HG02763 (cell line): ENCODE results near the gene SPATA31D1.

Experiments
- ATAC-seq: cut with Tn5 transposase; IDR thresholded peaks from one replicate; pipeline ENCODE4 v1.9.1; 2021; ENCODE audit warnings: mild to moderate bottlenecking, moderate library complexity; ENCODE audit not compliant: unreplicated experiment

SPATA31D1 gene

DNA sequence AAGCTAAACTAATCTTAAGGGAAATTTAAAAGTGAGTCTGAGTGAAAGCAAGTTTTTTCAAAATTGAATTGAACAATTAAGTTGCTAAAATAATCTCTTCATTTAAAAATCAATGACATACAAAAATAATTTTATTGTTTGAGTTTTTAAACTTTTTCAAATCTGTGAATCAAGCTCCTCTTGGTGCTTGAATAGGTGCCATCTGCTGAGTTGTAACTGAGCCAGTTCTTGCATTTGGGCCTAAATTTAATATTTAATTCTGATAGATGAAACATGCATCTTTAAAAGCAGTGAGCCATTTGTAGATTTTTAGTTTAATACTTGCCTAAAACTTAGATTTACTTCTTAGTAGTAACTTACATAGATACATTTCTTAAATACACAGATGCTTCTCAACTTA is 31.8 kb downstream of the SPATA31D1 start:
- ATAC-seq: no peak

GRCh38 chr9:82021198-82021597 is 32.6 kb downstream of the SPATA31D1 start:
- ATAC-seq: no peak

- ATAC-seq: no peak
Measured at GRCh38 chr9:82022121-82022520, 33.5 kb downstream of the SPATA31D1 start.

- ATAC-seq: no peak
Measured at GRCh38 chr9:82024908-82025307, 36.3 kb downstream of the SPATA31D1 start.

GRCh38 chr9:82031538-82032280 is 43.1 kb downstream of the SPATA31D1 start:
- no peak for ATAC-seq

DNA sequence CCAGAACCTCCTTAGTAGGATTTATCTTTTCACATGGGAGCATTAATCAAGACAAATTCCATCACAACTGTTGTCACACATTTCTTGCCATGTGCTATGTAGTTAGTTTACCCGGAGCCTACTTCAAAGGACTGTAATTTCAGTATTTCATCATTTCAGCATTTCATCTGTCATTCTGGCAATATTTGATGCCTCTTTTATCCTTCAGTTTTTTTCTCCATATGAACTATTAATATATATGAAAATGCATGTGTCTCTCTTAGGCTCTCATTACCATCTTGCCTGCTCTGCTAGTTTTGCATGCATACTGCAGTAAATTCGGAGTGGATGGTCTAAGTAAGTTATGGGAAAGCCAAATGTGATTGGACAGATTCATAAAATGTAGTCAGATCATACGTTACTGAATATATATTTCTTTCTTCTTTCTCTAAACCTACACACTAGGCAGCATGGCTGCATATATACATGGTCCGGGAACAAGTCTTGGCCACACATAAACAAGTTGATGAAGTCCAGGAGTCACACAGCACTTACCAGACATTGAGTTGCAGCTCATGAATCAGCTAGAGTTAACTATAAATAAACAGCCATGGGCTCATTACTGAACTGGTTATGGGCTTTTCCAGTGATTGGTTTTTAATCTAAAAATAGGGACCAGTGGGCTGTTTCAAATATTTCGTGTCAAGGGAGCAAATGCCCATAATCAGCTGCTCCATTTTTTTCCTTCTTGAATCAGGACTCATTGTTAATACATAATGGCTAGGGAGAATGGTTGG is 46.6 kb downstream of the SPATA31D1 start:
- no peak for ATAC-seq

DNA sequence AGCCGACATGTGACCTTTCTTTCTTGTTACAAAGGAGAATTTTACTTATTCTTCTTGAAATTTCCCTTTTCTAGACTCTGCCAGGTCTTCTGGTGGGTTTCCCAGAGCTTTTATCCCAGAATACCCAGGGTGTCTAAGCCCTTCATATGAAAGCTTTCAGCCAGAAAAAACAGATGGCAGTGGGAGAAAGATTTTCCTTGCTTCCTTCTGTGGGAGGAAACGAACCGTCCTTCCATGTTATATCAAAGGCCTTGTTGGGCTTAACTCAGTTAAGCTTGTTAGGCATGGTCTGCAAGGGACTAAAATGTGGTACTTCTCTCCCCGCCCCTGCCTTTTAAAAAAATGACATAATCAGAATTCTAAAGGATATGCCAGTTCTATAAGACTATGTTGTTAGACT is 47.5 kb downstream of the SPATA31D1 start:
- no peak for ATAC-seq

DNA sequence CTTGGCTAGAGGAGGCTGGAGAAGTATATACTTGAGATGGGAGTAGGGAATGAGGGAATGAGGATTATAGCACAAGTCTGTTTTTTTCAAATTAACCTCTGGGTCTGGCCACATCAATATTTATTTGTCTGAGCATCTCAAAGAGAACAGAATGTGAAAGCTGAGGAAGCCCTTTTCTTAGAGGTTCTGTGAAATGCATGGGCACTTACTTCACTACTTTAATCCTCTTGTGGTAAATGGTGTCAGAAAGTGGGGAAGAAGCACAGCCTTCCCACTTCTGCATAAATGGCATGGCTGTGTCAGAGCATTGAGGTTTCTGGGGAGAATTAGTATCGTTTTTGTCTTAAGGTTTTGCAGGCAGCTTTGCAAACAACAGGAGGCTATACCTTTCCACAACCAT is 48.6 kb downstream of the SPATA31D1 start:
- no peak for ATAC-seq

DNA sequence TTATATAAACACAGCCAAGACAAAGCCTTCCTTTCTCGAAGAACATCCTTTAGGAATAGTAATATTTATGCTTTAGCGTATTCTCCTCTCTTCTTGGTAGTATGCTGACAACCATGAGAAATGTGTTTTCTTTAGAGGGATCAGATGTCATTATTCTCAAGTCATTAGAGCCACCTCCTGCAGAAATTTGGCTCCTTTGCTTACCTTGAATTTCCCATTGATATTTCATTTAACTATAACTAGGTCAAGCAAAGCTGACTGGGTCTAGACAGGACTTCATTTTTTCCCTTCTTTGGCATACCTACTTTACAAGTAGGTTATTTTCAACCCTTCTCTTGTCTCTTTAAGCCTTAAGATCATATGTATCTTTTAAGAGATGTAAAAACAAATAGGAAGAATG is 50.3 kb downstream of the SPATA31D1 start:
- no peak for ATAC-seq
